ENCODE results near the gene NOCT. TPM values are rescaled to one million over a fixed set of nuclear protein-coding genes. Genes with fewer than 3 reads are reported as not detected.
"Not testable (repeated sequence)": the region's sequence is repeated elsewhere in the genome, so short reads cannot be mapped to it uniquely, and the experiment has no call there.

Gene NOCT
- total RNA-seq (2014; rRNA removed), result 14.4 and 18.6 TPM in 2 replicates
- polyA plus RNA-seq (2012), result 9.7 TPM

- DNase-seq (ENCODE audit: low read depth), result peak; percentile 90
Observed at GRCh38 chr4:139015269-139015947, at the start of gene NOCT. Gene NOCT (plus strand): TSS chr4:139015781. CDS start chr4:139015982, 201 bp downstream.

GRCh38 chr4:138967313-138967712, 48.3 kb upstream of the NOCT start:
- DNase-seq (ENCODE audit: low read depth), result no peak

- no peak for DNase-seq (ENCODE audit: low read depth)
Observed at GRCh38 chr4:138972956-138973801, 42.4 kb upstream of the NOCT start.

GRCh38 chr4:138975225-138975624, 40.4 kb upstream of the NOCT start:
- DNase-seq (ENCODE audit: low read depth), result no peak

GRCh38 chr4:138976526-138976925, 39.1 kb upstream of the NOCT start:
- DNase-seq (ENCODE audit: low read depth), result no peak

- DNase-seq (ENCODE audit: low read depth), result no peak
Observed at GRCh38 chr4:138977524-138977923, 38.1 kb upstream of the NOCT start.

- DNase-seq (ENCODE audit: low read depth), result no peak
Observed at GRCh38 chr4:138978028-138978585, 37.5 kb upstream of the NOCT start.

- no peak for DNase-seq (ENCODE audit: low read depth)
Observed at GRCh38 chr4:138978600-138978999, 37.0 kb upstream of the NOCT start.

- DNase-seq (ENCODE audit: low read depth), result no peak
Observed at GRCh38 chr4:138979742-138980141, 35.8 kb upstream of the NOCT start.

GRCh38 chr4:138981930-138982390, 33.6 kb upstream of the NOCT start:
- peak; percentile 49 for DNase-seq (ENCODE audit: low read depth)

- DNase-seq (ENCODE audit: low read depth), result no peak
Observed at GRCh38 chr4:138982754-138983153, 32.8 kb upstream of the NOCT start.

- no peak for DNase-seq (ENCODE audit: low read depth)
Observed at GRCh38 chr4:138983690-138984089, 31.9 kb upstream of the NOCT start.

- DNase-seq (ENCODE audit: low read depth), result no peak
Observed at GRCh38 chr4:138984647-138985046, 30.9 kb upstream of the NOCT start.

GRCh38 chr4:138992676-138993075, 22.9 kb upstream of the NOCT start:
- no peak for DNase-seq (ENCODE audit: low read depth)

- DNase-seq (ENCODE audit: low read depth), result no peak
Observed at GRCh38 chr4:138996090-138996489, 19.5 kb upstream of the NOCT start.

- DNase-seq (ENCODE audit: low read depth), result no peak
Observed at GRCh38 chr4:138999666-139000065, 15.9 kb upstream of the NOCT start.

GRCh38 chr4:139000134-139000533, 15.4 kb upstream of the NOCT start:
- DNase-seq (ENCODE audit: low read depth), result not testable (repeated sequence)

GRCh38 chr4:139001430-139001829, 14.2 kb upstream of the NOCT start:
- DNase-seq (ENCODE audit: low read depth), result not testable (repeated sequence)

GRCh38 chr4:139003668-139004067, 11.9 kb upstream of the NOCT start:
- not testable (repeated sequence) for DNase-seq (ENCODE audit: low read depth)

GRCh38 chr4:139005774-139006173, 9.8 kb upstream of the NOCT start:
- no peak for DNase-seq (ENCODE audit: low read depth)

- DNase-seq (ENCODE audit: low read depth), result no peak
Observed at GRCh38 chr4:139007640-139008039, 7.9 kb upstream of the NOCT start.

- DNase-seq (ENCODE audit: low read depth), result not testable (repeated sequence)
Observed at GRCh38 chr4:139008278-139008677, 7.3 kb upstream of the NOCT start.
